Measurements from ENCODE around the gene MACROD2. TPM values are rescaled to one million over a fixed set of nuclear protein-coding genes. Genes with fewer than 3 reads are reported as not detected.

Gene MACROD2
- total and polyA plus RNA-seq, 2 experiments from 2014 or later, result 2.8 to 4.3 TPM

DNA sequence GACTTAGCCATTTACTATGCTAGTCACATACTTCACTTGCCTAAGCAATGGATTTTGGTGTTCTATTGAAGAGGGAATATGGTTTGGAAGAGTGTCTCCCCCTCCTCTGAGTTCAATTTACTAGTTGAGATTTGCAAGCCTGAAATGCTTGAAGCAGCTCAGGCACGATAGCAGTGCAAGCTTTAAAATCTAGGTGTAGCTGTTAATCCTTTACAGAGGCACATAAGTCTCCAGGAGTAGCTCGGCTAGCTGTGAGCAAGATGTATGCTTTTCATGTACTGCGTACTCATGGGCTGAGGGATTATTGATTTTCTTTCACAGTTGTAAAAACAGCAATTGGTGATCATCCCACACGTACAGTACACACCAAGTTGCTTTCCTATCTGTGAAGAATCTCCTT is 341.4 kb downstream of the MACROD2 start:
- no peaks in the 10 kb centered on the region for H3K36me3 ChIP-seq (ENCODE audit: insufficient read depth)
- H3K9me3 Mint-ChIP-seq, result no peaks in the 10 kb centered on the region
- no peak overlapping the region for H2AFZ ChIP-seq
- no peaks in the 10 kb centered on the region for H3F3A ChIP-seq (replicated peaks; ENCODE audit: low read depth)
- no peaks in the 10 kb centered on the region for H3K79me2 ChIP-seq (replicated peaks; ENCODE audit: insufficient read depth)
- no peaks in the 10 kb centered on the region for H3K36me3 Mint-ChIP-seq (ENCODE audit: low read depth)
- no peak overlapping the region for H3K27ac Mint-ChIP-seq
- H3K9me2 ChIP-seq (ENCODE audit: insufficient read depth), result no peaks in the 10 kb centered on the region; the same call in 1 of the 2 replicates
- peaks cover 16% of the 10 kb centered on the region for H3K27me3 ChIP-seq (ENCODE audit: insufficient read depth)
- H4K20me1 ChIP-seq (replicated peaks; ENCODE audit: insufficient read depth), result no peaks in the 10 kb centered on the region
- DNase-seq (ENCODE audit: low spot score) (peak; percentile 12), ATAC-seq (peak; percentile 49)
- peaks cover 17% of the 10 kb centered on the region for H3K4me1 ChIP-seq (ENCODE audit: insufficient read depth)
- 0 out of 2 replicates have a peak overlapping the region, but pooled peaks have one; percentile 43 for H3K4me3 ChIP-seq
- no peak for TF ChIP-seq NANOG (IDR thresholded peaks at IDR 0.05; ENCODE audit: borderline replicate concordance)
- no peak for TF ChIP-seq REST (IDR thresholded peaks at IDR 0.05; ENCODE audit: unreplicated experiment)
- no peak for TF ChIP-seq JUNB (IDR thresholded peaks at IDR 0.05; ENCODE audit: unreplicated experiment)
- TF ChIP-seq ZNF331 (CRISPR knock-in tag; IDR thresholded peaks at IDR 0.05; ENCODE audit: low read depth), result no peak
- no peak for TF ChIP-seq ZNF114 (CRISPR knock-in tag; IDR thresholded peaks at IDR 0.05)
- TF ChIP-seq ZNF462 (CRISPR knock-in tag; IDR thresholded peaks at IDR 0.05), result no peak
- TF ChIP-seq POLR2AphosphoS5 (IDR thresholded peaks at IDR 0.05; ENCODE audit: low read depth), result no peak
- TF ChIP-seq, protein P1, sequence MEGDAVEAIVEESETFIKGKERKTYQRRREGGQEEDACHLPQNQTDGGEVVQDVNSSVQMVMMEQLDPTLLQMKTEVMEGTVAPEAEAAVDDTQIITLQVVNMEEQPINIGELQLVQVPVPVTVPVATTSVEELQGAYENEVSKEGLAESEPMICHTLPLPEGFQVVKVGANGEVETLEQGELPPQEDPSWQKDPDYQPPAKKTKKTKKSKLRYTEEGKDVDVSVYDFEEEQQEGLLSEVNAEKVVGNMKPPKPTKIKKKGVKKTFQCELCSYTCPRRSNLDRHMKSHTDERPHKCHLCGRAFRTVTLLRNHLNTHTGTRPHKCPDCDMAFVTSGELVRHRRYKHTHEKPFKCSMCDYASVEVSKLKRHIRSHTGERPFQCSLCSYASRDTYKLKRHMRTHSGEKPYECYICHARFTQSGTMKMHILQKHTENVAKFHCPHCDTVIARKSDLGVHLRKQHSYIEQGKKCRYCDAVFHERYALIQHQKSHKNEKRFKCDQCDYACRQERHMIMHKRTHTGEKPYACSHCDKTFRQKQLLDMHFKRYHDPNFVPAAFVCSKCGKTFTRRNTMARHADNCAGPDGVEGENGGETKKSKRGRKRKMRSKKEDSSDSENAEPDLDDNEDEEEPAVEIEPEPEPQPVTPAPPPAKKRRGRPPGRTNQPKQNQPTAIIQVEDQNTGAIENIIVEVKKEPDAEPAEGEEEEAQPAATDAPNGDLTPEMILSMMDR (conservative IDR thresholded peaks at IDR 0.05; ENCODE audit: low read depth in 2 of 2), result no peak
- no peak for TF ChIP-seq STAT1 (IDR thresholded peaks at IDR 0.05; ENCODE audit: unreplicated experiment)
- no peak for TF ChIP-seq EZH2phosphoT487 (IDR thresholded peaks at IDR 0.05; ENCODE audit: unreplicated experiment)
- TF ChIP-seq ETS1 (IDR thresholded peaks at IDR 0.05), result no peak
- no peak for TF ChIP-seq CREB1 (CRISPR knock-in tag; IDR thresholded peaks at IDR 0.05; ENCODE audit: low read depth)
- TF ChIP-seq EZH2 (IDR thresholded peaks at IDR 0.05; ENCODE audit: low read depth, unreplicated experiment), result no peak
- H3K4me1 Mint-ChIP-seq, result peaks cover 33% of the 10 kb centered on the region
- no peaks in the 10 kb centered on the region for H3K27me3 Mint-ChIP-seq (ENCODE audit: insufficient read depth, low read depth, poor library complexity)
- H3K27ac ChIP-seq (ENCODE audit: low read depth), result no peak overlapping the region
- peak overlapping the region; percentile 70 for H3K4me2 ChIP-seq
- no peak overlapping the region for H3K4me3 Mint-ChIP-seq

Data from GM23338 (cell line).